Measurements from ENCODE around the gene WDR82. TPM values are rescaled to one million over a fixed set of nuclear protein-coding genes. Genes with fewer than 3 reads are reported as not detected.
A peak's percentile ranks its signal among the peaks of the same experiment; 100 is the strongest.
"Not testable (repeated sequence)": the region's sequence is repeated elsewhere in the genome, so short reads cannot be mapped to it uniquely, and the experiment has no call there.

Gene WDR82
- total and polyA plus RNA-seq, 2 experiments from 2014 or later: 25.2 to 71.8 TPM

- peak; percentile 16 to 30; a peak in 1 of 4 replicates for TF ChIP-seq CTCF (conservative IDR thresholded peaks at IDR 0.05; ENCODE audit: low read depth in 2 of 2)
These were observed 408 bp downstream of the WDR82 start (continued) for GRCh38 chr3:52277972-52278509.

- peaks cover 58% of the 10 kb centered on the region for H3K79me2 ChIP-seq (replicated peaks; ENCODE audit: insufficient read depth)
- H2AFZ ChIP-seq: no peak overlapping the region
- Mint-ChIP-seq H3K36me3 (ENCODE audit: low read depth) (peaks cover 32% of the 10 kb centered on the region), H3K27me3 (ENCODE audit: insufficient read depth, low read depth, poor library complexity) (peaks cover 13% of the 10 kb centered on the region), H3K4me3 (peak overlapping the region; percentile 91), H3K9me3 (no peaks in the 10 kb centered on the region; the same call in 2 of the 3 replicates), H3K27ac (peak overlapping the region; percentile 100), H3K4me1 (peaks cover 16% of the 10 kb centered on the region)
- DNase-seq (ENCODE audit: low spot score) (peak; percentile 53), ATAC-seq (peak; percentile 40)
- H3K4me1 ChIP-seq (ENCODE audit: insufficient read depth): peaks cover 21% of the 10 kb centered on the region
- no peaks in the 10 kb centered on the region for H3K9me2 ChIP-seq (ENCODE audit: insufficient read depth)
- no peaks in the 10 kb centered on the region for H3K36me3 ChIP-seq (ENCODE audit: insufficient read depth)
- H3K27me3 ChIP-seq (ENCODE audit: insufficient read depth): no peaks in the 10 kb centered on the region
- TF ChIP-seq STAT1 (IDR thresholded peaks at IDR 0.05; ENCODE audit: unreplicated experiment) (no peak), POLR2AphosphoS5 (IDR thresholded peaks at IDR 0.05; ENCODE audit: low read depth) (peak; percentile 18; the same call in 1 of the 2 replicates)
- H4K20me1 ChIP-seq (replicated peaks; ENCODE audit: insufficient read depth): peaks cover 54% of the 10 kb centered on the region
- peak overlapping the region; percentile 95 for H3K27ac ChIP-seq (ENCODE audit: low read depth)
- peaks cover 11% of the 10 kb centered on the region; the same call in 1 of the 2 replicates for H3F3A ChIP-seq (replicated peaks; ENCODE audit: low read depth)
- peak overlapping the region; percentile 72 for H3K4me3 ChIP-seq
- peak overlapping the region; percentile 83 for H3K4me2 ChIP-seq
These were observed 1.1 kb downstream of the WDR82 start for GRCh38 chr3:52277071-52277964.

GRCh38 chr3:52274781-52275180 is 3.7 kb downstream of the WDR82 start:
- not testable (repeated sequence) for H3K27ac Mint-ChIP-seq; H2AFZ ChIP-seq; ATAC-seq; H3K4me3 Mint-ChIP-seq; H3K4me3 ChIP-seq; H3K9me2 ChIP-seq (ENCODE audit: insufficient read depth); H3K27me3 ChIP-seq (ENCODE audit: insufficient read depth); H3K9me3 Mint-ChIP-seq; DNase-seq (ENCODE audit: low spot score); H3K36me3 ChIP-seq (ENCODE audit: insufficient read depth)
- Histone ChIP-seq H3K79me2 (replicated peaks; ENCODE audit: insufficient read depth) (peaks cover 83% of the 10 kb centered on the region), H3K4me1 (ENCODE audit: insufficient read depth) (peaks cover 21% of the 10 kb centered on the region), H3K27ac (ENCODE audit: low read depth) (0 out of 2 replicates have a peak overlapping the region, but pooled peaks have one; percentile 20), H3F3A (replicated peaks; ENCODE audit: low read depth) (peaks cover 11% of the 10 kb centered on the region; the same call in 1 of the 2 replicates), H3K4me2 (peak overlapping the region; percentile 16; the same call in 1 of the 2 replicates), H4K20me1 (replicated peaks; ENCODE audit: insufficient read depth) (peaks cover 78% of the 10 kb centered on the region)
- H3K36me3 Mint-ChIP-seq (ENCODE audit: low read depth): peaks cover 52% of the 10 kb centered on the region
- peaks cover 11% of the 10 kb centered on the region for H3K27me3 Mint-ChIP-seq (ENCODE audit: insufficient read depth, low read depth, poor library complexity)
- H3K4me1 Mint-ChIP-seq: peaks cover 16% of the 10 kb centered on the region

- H4K20me1 ChIP-seq (replicated peaks; ENCODE audit: insufficient read depth): peaks cover 91% of the 10 kb centered on the region
- H3K9me3 Mint-ChIP-seq: no peaks in the 10 kb centered on the region
- ATAC-seq (no peak), DNase-seq (ENCODE audit: low spot score) (no peak)
- H3K27ac Mint-ChIP-seq: no peak overlapping the region
- peaks cover 13% of the 10 kb centered on the region for H3K4me1 Mint-ChIP-seq
- peaks cover 5% of the 10 kb centered on the region for H3K27me3 Mint-ChIP-seq (ENCODE audit: insufficient read depth, low read depth, poor library complexity)
- no peaks in the 10 kb centered on the region for H3K9me2 ChIP-seq (ENCODE audit: insufficient read depth)
- peaks cover 14% of the 10 kb centered on the region for H3K4me1 ChIP-seq (ENCODE audit: insufficient read depth)
- no peak overlapping the region for H3K27ac ChIP-seq (ENCODE audit: low read depth)
- no peaks in the 10 kb centered on the region for H3K27me3 ChIP-seq (ENCODE audit: insufficient read depth)
- no peak overlapping the region for H3K4me2 ChIP-seq
- no peak overlapping the region for H3K4me3 ChIP-seq
- no peak overlapping the region for H2AFZ ChIP-seq
- H3K36me3 Mint-ChIP-seq (ENCODE audit: low read depth): peaks cover 66% of the 10 kb centered on the region
- H3K36me3 ChIP-seq (ENCODE audit: insufficient read depth): peaks cover 26% of the 10 kb centered on the region
- H3K79me2 ChIP-seq (replicated peaks; ENCODE audit: insufficient read depth): peaks cover 99% of the 10 kb centered on the region
- no peak overlapping the region for H3K4me3 Mint-ChIP-seq
- H3F3A ChIP-seq (replicated peaks; ENCODE audit: low read depth): peaks cover 11% of the 10 kb centered on the region; the same call in 1 of the 2 replicates
- no peak for TF ChIP-seq ZNF462 (CRISPR knock-in tag; IDR thresholded peaks at IDR 0.05)
These were observed 5.6 kb downstream of the WDR82 start for GRCh38 chr3:52272831-52273230.

Data from GM23338 (cell line).